GM20431 (cell line): Measurements from ENCODE around the gene DDRGK1.

Source experiments
- in situ Hi-C: fragments of 300-500 bp; cut with MseI, MboI; formaldehyde crosslinking; loops from one replicate; pipeline ENCODE4 v1.15.0; 2020; ENCODE audit warnings: low sequenced_read_pairs; ENCODE audit not compliant: unreplicated experiment

DDRGK1 gene

DNA sequence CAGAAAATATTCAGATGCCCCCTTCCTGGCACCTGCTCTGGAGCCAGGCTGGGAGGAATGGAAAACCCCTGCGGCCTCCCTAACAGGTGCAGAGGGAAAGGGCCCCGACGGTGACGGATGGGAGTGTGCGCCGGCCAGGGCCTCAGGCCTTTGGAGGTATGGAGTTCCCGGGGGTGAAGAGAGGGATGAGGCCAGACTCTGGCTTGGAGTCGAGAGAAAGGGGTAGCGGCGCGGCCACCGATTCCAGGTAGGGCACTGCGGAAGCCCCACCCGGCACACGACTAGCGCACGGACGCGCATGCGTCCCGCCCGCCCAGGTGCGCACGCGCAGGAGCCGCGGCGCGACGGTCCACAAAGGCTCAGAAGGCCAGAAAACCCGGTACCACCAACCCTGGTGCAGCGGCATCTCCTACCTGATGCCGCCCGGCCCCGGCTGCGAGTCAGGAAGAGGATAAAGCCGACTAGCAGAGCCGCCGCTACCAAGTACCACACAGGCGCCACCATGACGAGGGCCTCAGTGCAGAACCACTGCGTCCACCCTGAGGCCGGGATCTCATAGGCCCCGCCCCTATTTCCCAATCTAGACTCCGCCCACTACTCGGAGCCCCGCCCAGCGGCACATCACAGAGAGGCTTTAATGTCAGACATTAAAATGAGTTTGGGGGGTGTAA lies at the start of gene DDRGK1:
TSS of gene DDRGK1 (minus strand) at position 559 of the 671 bp plus-strand sequence. CDS start at position 504, 55 bp downstream.
- in situ Hi-C loops = no loop called here

DNA sequence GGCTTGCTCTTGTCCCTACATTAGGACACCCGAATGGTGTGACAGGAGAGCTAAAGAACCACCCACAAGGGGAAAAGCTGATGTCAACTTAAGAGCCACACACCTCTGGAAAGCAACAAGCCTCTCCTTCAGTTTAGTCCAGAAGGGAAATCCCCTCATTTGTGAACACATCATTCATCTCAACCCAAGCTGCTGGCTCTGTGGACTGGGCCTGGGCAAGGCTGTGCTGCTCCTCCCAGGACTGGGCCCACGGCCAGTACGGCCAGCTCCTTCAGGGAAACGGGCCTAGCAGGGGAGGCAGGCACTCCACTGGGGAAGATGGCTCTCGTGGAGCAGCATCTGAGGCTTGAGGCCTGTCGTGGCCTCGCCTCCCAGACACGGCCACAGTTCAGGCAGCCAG lies 47.3 kb upstream of the DDRGK1 start:
- in situ Hi-C loops = no loop called here

DNA sequence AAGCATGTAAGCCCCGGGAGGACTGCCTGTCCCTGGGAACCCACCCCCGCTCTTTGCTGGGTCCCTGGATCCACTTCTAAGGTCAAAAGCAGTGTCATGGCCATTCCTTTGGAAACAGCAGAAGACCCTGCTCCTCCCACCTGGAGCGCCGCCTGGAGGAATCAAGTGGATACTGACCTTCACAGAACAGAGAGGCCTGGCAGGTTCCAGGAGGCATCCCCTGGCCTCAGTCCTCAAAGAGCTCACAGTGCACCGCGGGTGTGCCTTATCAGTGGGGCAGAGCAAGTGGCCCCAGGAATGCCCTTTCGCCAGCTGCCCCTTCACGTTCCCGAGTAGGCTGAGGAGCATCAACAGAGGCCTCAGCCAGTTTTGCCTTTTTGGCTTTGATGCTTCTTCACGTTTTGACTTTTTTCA lies 45.6 kb upstream of the DDRGK1 start:
- in situ Hi-C loops = no loop called here

DNA sequence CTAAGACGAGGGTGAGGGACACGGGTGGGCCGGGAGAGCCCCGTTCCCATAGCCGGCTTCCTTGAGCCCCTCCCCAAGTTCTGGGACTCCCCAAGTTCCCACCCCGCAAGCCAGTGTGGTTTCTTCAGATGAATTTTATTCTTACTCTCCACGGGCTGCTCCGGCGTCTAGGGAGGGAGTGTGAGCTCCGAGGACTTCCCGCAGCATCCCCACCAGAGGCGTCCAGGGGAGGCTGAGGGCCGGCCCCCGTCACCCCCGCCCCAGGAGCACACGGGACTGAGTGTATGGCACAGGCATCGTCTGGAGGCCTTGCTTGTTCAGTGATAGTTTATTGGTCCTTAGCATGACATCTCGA lies 44.5 kb upstream of the DDRGK1 start:
- in situ Hi-C loops = no loop called here

DNA sequence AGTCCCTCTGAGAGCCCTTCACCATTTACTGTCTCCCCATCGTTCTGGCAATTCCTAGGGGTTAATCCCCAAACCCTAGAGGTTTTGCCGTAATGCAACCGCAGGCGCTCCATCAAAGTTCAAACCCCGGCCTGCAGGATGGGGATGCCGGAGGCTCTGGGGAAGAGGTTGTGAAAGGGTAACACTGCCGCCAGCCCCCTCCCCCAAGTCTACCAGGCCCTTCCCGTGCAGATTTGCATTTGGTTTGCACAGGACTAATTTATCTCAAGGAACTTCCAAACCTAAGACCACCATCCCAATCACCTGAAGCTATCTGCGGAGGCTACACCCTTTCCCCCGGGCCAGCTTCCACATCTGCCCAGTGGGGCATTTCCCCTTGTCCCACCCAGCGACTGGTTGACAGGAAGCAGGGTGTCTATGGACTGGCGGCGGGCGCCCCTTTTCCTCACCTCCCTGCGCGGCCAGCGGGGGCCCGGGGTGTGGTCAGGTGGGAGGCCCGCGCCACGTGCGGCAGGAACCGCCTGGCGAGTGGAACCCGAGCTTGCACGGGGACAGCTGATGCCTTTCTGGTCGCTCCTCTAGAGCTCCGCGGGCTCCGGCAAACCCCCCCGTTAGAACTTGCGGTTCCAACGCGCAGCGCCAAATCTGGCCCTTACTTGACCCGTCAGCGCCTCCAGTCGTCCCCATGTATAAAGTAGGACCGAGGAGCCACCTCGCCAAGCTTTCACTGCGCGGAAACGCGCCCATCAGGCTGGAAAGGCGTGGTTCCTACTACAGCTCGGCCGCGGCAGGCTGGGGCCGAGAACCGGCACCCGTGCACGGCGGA lies 43.9 kb upstream of the DDRGK1 start:
- in situ Hi-C loops = no loop called here

DNA sequence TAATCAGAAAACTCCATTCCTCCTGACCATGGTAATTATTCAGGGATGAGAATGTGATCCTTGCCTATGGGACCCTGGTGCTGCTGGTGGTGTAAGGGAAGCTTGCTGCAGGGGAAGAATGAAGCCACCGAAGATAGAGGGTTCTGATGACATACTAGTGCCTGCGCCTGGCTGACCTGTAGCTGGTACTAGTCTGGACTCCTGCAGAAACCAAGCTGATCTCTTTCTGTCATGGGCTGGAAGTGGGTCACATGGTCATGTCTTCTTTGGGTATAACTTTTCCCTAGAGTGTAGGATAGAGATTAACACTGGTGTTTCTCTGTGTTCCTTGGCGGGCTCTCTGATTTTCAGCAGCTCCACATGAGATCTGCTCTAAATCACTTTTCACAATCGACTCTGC lies 43.2 kb upstream of the DDRGK1 start:
- in situ Hi-C loops = no loop called here

DNA sequence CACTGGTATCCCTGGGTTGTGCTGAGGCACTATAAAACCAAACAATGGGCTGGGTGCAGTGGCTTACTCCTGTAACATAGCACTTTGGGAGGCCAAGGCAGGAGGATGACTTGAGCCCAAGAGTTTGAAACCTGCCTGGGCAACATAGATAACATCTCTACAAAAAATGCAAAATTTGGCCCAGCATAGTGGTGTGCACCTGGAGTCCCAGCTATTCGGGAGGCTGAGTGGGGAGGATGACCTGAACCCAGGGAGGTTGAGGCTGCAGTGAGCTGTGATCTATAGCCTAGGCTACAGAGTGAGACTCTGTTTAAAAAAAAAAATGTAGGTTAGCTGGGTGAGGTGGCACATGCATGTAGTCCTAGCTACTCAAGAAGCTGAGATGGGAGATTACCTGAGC lies 42.2 kb upstream of the DDRGK1 start:
- in situ Hi-C loops = no loop called here

DNA sequence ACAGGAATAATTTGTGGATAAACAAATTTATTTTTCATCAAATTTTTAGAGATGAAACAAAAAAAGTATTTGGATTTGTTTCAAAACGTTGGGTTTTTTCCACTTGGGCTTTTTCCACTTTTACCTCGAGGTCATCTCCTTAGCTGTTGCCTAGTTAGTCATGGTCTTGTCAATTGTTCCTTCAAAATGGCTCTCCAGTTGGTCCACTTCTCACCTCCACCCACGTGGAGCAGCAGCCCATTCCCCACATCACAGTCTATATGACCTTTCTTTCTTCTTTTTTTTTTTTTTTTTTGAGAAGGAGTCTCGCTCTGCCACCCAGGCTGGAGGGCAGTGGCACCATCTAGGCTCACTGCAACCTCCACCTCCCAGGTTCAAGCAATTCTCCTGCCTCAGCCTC lies 41.2 kb upstream of the DDRGK1 start:
- in situ Hi-C loops = no loop called here

DNA sequence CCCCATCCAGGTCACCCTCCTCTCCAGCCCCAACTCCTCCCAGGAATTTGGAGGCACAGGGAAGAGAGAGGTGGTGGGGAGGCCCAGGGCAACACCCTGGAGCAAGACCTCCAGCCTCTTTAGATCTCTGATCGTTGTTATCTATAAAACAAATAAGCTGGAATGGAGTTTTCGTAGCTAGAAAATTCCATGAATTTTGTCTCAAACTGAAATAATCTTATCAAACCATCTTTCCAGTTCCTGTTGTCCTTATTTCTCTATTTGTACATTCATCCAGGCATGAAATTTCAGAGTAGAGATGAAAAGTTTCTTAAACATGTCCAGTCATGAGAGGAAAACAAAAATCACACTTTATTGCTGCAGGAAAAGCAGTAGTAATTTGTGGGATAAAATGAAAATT lies 40.7 kb upstream of the DDRGK1 start:
- in situ Hi-C loops = no loop called here

DNA sequence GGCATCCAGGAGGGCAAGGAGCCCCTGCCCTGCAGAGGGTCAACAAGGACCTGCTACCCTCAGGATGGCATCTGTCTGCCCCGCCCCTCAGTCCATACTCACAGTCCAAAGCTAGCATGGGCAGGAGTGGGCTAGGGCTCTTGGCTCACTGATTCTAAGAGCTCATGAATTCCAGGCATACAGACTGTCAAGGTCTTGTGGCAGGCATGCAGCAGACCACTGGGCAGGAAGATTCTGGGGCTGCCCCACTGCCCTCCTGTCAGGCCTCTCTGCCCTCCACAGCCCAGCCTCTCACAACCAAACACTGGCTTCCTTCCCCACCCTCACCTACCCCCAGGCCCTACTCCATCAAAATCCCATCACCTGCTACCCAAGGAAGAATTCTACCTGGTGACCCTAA lies 40.1 kb upstream of the DDRGK1 start:
- in situ Hi-C loops = no loop called here

DNA sequence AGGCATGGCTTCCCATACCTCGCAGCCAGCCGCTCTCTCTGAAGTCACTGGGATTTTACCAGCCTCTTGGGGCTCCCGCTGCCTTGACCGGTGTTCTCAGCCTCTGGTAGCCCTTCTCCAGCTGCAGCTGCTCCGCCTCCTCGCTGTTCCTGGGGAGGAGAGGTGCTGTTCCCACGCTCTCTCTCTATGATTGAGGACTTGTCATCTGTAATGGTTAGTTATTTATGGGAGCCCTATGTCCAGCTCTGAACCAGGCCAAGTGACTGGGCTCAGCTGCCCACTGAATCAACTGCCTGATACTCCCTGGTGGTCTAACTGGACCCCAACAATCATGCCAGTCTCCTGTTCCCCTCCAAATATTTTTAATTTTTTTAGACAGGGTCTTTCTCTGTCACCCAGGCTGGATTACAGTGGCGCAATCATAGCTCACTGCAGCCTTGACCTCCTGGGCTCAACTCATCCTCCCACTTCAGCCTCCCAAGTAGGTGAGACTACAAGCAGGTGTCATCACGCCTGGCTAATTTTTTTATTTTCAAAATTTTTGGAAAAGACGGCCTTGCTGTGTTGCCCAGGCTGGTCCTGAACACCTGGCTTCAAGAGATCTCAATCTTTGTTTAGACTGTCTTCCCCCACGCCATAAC lies 39.4 kb upstream of the DDRGK1 start:
- in situ Hi-C loops = no loop called here

DNA sequence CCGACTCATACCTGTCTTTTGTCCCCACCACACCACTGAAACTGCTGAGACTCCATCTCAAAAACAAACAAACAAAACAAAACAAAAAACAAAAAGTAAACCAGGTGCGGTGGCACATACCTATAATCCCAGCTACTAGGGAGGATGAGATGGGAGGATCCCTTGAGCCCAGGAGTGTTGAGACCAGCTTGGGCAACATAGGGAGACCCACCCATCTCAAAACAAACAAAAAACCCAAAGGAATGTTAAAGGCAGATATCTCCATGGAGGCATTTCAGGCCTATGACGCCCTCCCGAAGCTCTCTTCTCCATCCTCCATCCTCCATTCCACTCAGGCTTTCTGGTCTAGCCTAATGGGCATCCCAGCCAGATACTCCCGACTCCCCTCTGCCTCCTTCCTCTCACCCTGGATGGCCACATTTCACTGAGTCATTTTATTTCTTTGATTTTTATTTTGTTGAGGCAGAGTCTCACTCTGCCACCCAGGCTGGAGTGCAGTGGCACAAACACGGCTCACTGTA lies 37.8 kb upstream of the DDRGK1 start:
- in situ Hi-C loops = no loop called here

DNA sequence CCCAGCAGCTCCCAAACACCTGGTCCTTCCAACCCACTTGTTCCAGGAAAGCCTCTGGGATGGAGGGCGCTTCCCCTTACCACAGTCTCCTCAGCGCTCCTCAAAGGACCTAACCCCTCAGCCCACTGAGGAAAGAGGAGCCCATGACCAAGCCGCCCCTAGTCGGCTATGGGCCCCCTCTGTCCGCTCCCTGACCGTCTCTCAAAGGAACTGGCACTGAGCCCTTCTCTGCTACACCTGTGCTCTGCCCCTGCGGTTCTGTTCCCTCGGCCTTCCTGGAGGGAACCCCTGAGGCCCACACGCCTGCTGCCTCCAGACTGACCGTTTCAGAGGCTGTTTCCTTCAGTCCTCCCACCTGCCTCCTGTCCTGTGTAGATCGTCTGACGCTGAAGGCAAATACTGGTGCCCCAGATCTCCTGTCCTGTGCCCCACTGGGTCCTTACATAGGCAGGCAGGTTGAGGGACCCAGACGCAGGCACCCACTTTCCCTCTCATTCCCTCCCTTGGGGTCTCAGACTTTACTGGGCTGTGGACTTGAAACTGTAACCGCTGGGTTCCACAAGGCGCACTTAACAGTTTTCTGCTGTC lies 36.4 kb upstream of the DDRGK1 start:
- in situ Hi-C loops = no loop called here

DNA sequence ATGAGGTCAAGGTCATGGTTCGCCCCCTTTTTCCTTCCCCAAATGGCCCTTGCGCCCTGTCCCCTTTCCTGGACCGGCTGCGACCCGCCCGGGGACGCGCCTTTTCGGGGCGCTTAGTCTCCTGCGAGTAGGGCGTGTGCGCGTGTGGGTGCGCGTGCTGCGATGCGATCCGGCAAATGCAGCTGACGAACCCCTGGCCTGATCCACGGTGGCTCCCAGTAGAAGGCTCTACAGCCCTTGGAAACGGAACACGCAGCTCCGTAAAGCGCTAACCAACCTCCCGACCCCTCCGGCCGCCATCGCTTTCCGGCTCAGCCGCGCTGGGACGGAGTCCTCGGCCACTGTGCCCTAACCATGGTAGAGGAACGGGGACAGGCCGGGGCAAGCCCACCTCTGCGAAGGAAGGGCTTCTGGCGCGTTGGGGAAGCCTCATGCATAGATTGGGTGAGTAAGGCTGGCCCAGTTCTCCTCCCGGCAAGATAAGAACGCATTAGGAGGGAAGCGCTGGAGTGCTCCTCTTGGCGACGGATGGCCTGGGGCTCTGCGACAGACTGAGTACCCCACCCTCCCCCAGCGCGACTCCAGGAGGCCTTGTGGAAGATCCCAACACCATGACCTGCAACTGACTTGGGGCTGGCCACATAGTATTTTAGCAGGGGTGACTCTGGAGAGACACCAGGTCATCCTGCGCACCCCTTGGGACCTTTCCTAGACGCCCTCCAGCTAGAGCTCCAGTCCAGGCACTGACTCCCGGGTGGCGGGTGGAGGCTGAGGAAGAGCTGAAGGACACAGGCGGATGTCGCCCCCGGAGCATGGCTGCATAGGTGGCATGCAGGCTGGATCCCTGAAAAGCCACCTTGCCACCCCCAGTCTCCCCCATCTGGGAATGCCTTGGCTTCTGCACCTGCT lies 35.6 kb upstream of the DDRGK1 start:
- in situ Hi-C loops = no loop called here

DNA sequence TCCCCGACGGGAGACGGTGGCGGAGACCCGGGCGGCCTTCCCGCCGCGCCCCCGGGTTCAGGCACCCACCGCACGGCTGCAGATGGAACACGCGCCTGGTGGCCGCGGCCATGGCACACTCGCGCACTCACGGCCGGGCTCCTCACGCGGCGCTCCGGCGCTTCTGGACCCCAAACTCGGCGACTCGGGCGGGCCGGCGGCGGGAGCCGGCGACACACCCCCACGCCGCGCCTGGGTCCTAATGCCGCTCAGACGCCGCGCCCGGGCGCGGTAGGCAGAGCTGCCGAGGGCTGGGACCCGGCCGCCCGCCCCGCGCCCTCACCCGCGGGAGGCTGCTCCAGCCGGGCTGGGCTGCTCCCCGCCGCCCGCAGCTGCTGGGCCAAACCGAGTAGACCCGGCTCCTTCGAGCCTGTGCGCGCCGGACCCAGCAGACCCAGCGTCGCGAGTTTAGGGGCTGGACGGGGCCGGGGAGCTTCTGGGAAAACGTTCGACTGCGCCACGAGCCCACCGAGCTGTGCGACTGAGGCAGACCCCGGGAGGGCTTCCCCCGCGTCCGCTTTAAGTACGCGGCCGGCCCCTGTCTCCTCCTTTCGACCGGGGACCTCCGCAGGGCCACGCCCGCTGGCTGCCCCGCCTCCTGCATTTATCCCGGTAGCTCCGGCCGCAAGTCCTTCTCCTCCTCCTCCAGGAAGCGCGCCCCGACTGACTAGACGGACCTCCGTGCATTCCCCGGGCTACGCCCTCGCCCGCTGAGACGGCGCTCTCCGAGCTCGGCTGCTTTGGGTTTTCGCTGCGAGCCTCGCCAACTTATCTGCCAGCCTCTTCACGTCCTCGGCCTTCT lies 34.8 kb upstream of the DDRGK1 start, which contains the start of gene SLC4A11:
TSS of gene SLC4A11 (minus strand) at position 165 of the 841 bp plus-strand sequence. CDS start at position 112, 53 bp downstream.
- in situ Hi-C loops = no loop called here

DNA sequence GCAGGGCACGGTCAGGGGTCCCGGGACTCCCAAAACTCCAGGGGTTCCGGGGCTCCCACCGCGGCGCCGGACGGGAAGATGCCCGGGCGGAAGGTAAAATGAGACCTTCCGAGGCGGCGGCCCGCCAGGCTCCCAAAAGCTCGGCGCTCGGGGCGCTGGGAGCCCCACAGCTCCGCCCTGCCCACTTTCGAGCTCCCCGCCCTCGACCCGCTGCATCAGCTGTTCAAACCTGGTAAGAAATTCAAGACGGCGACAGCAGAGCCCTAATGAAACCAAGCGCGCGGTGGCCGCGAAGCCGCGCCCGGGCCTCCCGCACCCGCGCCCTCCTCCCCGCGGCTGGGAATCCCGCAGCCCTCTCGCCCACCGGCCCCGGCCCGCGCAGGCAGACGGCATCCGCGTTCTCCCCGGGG lies 34.1 kb upstream of the DDRGK1 start:
- in situ Hi-C loops = no loop called here

DNA sequence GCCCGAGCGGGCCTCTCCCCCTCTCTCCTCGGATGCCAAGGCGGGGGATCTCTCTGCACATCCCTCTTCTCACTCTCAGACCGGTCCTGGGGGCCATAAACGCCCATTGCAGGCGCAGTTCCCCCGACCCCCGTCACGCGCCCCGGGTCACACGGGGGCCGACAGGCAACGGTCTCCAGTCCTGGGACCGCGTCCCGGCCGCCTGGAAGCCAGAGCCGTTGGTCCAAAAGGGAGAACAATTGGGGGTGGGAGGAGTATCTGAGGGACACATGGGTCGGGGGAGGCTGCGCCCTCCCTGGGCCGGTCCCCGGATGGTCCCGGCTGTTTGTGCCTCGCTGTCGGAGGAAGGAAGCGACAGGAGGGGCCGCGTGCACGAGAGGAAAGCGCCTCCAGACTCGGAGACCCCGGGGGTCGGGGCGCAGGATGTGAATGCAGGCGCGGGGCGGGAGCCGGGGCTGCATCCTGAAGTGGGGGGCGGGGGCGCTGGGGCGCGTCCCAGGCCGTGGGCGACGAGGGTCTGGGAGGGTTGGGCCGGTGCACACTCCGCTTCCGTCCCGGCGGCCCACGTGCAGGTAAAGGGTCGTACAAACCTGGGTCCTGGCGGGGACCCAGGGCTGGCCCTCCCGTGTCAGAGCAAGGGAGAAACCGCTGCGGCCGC lies 33.6 kb upstream of the DDRGK1 start:
- in situ Hi-C loops = no loop called here
